ENCODE measurements around the gene NHLRC2. TPM values are rescaled to one million over a fixed set of nuclear protein-coding genes. Genes with fewer than 3 reads are reported as not detected.

The NHLRC2 gene
- total RNA-seq, 2 experiments from 2014 or later: 4.6 TPM

DNA sequence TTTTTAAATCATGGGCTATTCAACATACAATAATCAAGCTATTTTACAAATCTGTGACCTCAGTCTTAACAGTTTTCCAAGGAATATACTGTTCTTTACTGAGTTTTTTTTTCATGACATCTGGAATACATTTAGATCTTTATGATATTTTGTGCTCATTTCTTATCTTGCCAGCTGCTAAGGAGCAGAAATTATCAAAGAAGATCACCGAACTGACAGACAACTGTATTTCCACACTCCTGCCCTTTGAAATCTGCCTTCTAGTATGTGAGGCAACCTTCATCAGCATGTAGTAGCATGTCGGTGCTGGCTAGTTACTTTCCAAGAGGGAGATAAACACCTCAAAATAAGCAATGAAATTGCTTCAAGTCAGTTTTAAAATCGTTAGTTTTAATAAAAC, 66.4 kb downstream of the NHLRC2 start:
- Mint-ChIP-seq H3K9me3 (peaks cover 4% of the 10 kb centered on the region), H3K36me3 (ENCODE audit: low read depth) (no peaks in the 10 kb centered on the region), H3K27ac (no peak overlapping the region), H3K27me3 (peaks cover 21% of the 10 kb centered on the region), H3K4me1 (ENCODE audit: low read depth) (no peaks in the 10 kb centered on the region), H3K4me3 (no peak overlapping the region)
- Histone ChIP-seq H3K27me3 (ENCODE audit: control insufficient read depth in 1 of 2, insufficient read depth in 2 of 2, low read length in 2 of 2) (no peaks in the 10 kb centered on the region), H3K4me3 (ENCODE audit: low read length) (no peak overlapping the region), H3K9me3 (ENCODE audit: control insufficient read depth in 1 of 2, insufficient read depth in 1 of 2, low read length in 2 of 2) (peaks cover under 1 to 12% of the 10 kb centered on the region in 2 experiments), H3K27ac (ENCODE audit: low read depth in 1 of 2, low read length in 2 of 2) (no peak overlapping the region), H3K36me3 (ENCODE audit: insufficient read depth, low read length) (no peaks in the 10 kb centered on the region), H3K4me1 (ENCODE audit: insufficient read depth, low read length) (no peaks in the 10 kb centered on the region)
- POLR2A ChIA-PET: no interaction called here
- intact Hi-C loops (cut with DNase I, micrococcal nuclease): no loop called here
- ATAC-seq (ENCODE audit: poor library complexity): no peak
- TF ChIP-seq, protein P1, sequence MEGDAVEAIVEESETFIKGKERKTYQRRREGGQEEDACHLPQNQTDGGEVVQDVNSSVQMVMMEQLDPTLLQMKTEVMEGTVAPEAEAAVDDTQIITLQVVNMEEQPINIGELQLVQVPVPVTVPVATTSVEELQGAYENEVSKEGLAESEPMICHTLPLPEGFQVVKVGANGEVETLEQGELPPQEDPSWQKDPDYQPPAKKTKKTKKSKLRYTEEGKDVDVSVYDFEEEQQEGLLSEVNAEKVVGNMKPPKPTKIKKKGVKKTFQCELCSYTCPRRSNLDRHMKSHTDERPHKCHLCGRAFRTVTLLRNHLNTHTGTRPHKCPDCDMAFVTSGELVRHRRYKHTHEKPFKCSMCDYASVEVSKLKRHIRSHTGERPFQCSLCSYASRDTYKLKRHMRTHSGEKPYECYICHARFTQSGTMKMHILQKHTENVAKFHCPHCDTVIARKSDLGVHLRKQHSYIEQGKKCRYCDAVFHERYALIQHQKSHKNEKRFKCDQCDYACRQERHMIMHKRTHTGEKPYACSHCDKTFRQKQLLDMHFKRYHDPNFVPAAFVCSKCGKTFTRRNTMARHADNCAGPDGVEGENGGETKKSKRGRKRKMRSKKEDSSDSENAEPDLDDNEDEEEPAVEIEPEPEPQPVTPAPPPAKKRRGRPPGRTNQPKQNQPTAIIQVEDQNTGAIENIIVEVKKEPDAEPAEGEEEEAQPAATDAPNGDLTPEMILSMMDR (IDR thresholded peaks at IDR 0.05): peak; percentile 10
- CTCF ChIA-PET: no interaction called here
- no peak for DNase-seq

GRCh38 chr10:113921561-113922370, 67.3 kb downstream of the NHLRC2 start:
- Histone ChIP-seq H3K36me3 (ENCODE audit: insufficient read depth, low read length) (no peaks in the 10 kb centered on the region), H3K27me3 (ENCODE audit: control insufficient read depth in 1 of 2, insufficient read depth in 2 of 2, low read length in 2 of 2) (peaks cover 0 to 5% of the 10 kb centered on the region in 2 experiments), H3K4me1 (ENCODE audit: insufficient read depth, low read length) (no peaks in the 10 kb centered on the region), H3K4me3 (ENCODE audit: low read length) (no peak overlapping the region), H3K27ac (ENCODE audit: low read depth in 1 of 2, low read length in 2 of 2) (no peak overlapping the region), H3K9me3 (ENCODE audit: control insufficient read depth in 1 of 2, insufficient read depth in 1 of 2, low read length in 2 of 2) (peaks cover 8 to 12% of the 10 kb centered on the region in 2 experiments)
- TF ChIP-seq, protein P1 (IDR thresholded peaks at IDR 0.05): no peak
- Mint-ChIP-seq H3K9me3 (peaks cover 4% of the 10 kb centered on the region), H3K4me3 (no peak overlapping the region), H3K36me3 (ENCODE audit: low read depth) (no peaks in the 10 kb centered on the region), H3K27me3 (peaks cover 25% of the 10 kb centered on the region), H3K27ac (no peak overlapping the region), H3K4me1 (ENCODE audit: low read depth) (no peaks in the 10 kb centered on the region)
- CTCF ChIA-PET: interaction anchor here (1.1 kb wide), 1 partner anchor 14 kb away, joined by 3 read pairs; no protein-coding TSS in a partner anchor
- DNase-seq: no peak
- no peak for ATAC-seq (ENCODE audit: poor library complexity)
- intact Hi-C loops (cut with DNase I, micrococcal nuclease): no loop called here
- POLR2A ChIA-PET: interaction anchor here (0.6 kb wide), 1 partner anchor 1011 kb away, joined by 3 read pairs; no protein-coding TSS in a partner anchor

- H3K27me3 ChIP-seq (ENCODE audit: control insufficient read depth in 1 of 2, insufficient read depth in 2 of 2, low read length in 2 of 2): peaks cover 0 to 7% of the 10 kb centered on the region in 2 experiments
- DNase-seq: peak in 2 of 14 experiments; percentile 6 to 16
- CTCF ChIA-PET: interaction anchor here (1.1 kb wide), 1 partner anchor 15 kb away, joined by 3 read pairs; no protein-coding TSS in a partner anchor
- no peak overlapping the region for H3K27ac ChIP-seq (ENCODE audit: low read depth in 1 of 2, low read length in 2 of 2)
- Mint-ChIP-seq H3K36me3 (ENCODE audit: low read depth) (no peaks in the 10 kb centered on the region), H3K4me3 (no peak overlapping the region), H3K27me3 (peaks cover 34% of the 10 kb centered on the region), H3K4me1 (ENCODE audit: low read depth) (no peaks in the 10 kb centered on the region), H3K9me3 (peaks cover 4% of the 10 kb centered on the region), H3K27ac (no peak overlapping the region)
- H3K4me1 ChIP-seq (ENCODE audit: insufficient read depth, low read length): no peaks in the 10 kb centered on the region
- POLR2A ChIA-PET: no interaction called here
- no peak overlapping the region for H3K4me3 ChIP-seq (ENCODE audit: low read length)
- TF ChIP-seq, protein P1 (IDR thresholded peaks at IDR 0.05): no peak
- H3K36me3 ChIP-seq (ENCODE audit: insufficient read depth, low read length): no peaks in the 10 kb centered on the region
- intact Hi-C loops (cut with DNase I, micrococcal nuclease): no loop called here
- ATAC-seq (ENCODE audit: poor library complexity): no peak
- H3K9me3 ChIP-seq (ENCODE audit: control insufficient read depth in 1 of 2, insufficient read depth in 1 of 2, low read length in 2 of 2): peaks cover 8 to 12% of the 10 kb centered on the region in 2 experiments
Observed at GRCh38 chr10:113922787-113923570, 68.5 kb downstream of the NHLRC2 start.
